Measurements from ENCODE around the gene UTS2R. TPM values are rescaled to one million over a fixed set of nuclear protein-coding genes. Genes with fewer than 3 reads are reported as not detected.

UTS2R gene
- total RNA-seq, 1 experiment from 2014 or later: 0.46 TPM

GRCh38 chr17:82424863-82425159 is 53.2 kb downstream of the UTS2R start:
- no peak for ATAC-seq
- no peak overlapping the region for H3K4me3 Mint-ChIP-seq
- no peak for DNase-seq (ENCODE audit: low spot score)
- peaks cover 30% of the 10 kb centered on the region for H3K36me3 Mint-ChIP-seq
- ChIA-PET CTCF (interaction anchor here (0.5 to 1.4 kb wide), 31 partner anchors 10 to 292 kb away, joined by 3 to 9 read pairs (median 3); partner anchors contain the start of gene FN3KRP), POLR2A (no interaction called here)
- no peak overlapping the region for H3K27ac Mint-ChIP-seq
- no peaks in the 10 kb centered on the region for H3K27me3 Mint-ChIP-seq (ENCODE audit: low read depth)
- H3K9me3 Mint-ChIP-seq: peaks cover 13% of the 10 kb centered on the region
- TF ChIP-seq FOXJ3 (CRISPR knock-in tag; IDR thresholded peaks at IDR 0.05; ENCODE audit: borderline replicate concordance) (no peak), ESRRA (CRISPR knock-in tag; IDR thresholded peaks at IDR 0.05; ENCODE audit: borderline replicate concordance) (no peak), GRHL2 (CRISPR knock-in tag; IDR thresholded peaks at IDR 0.05; ENCODE audit: insufficient replicate concordance, severe bottlenecking) (no peak), CTCF (IDR thresholded peaks at IDR 0.05) (no peak), ZSCAN18 (CRISPR knock-in tag; IDR thresholded peaks at IDR 0.05) (no peak), E2F4 (CRISPR knock-in tag; IDR thresholded peaks at IDR 0.05; ENCODE audit: borderline replicate concordance, low read depth) (no peak), ZNF671 (CRISPR knock-in tag; IDR thresholded peaks at IDR 0.05) (no peak)
- no peaks in the 10 kb centered on the region for H3K4me1 Mint-ChIP-seq

Other genes starting within 250 kb of the UTS2R start
- 15.1 to 20.0 TPM (median 16.9 TPM) in 3 replicates for gene CCDC57, start 158.9 kb upstream of the UTS2R start, total RNA-seq (2021)
- 28.7 to 65.3 TPM (median 58.5 TPM) in 3 replicates for gene SLC16A3, start 142.7 kb upstream of the UTS2R start, total RNA-seq (2021)
- 101 to 111 TPM (median 107 TPM) in 3 replicates for gene CSNK1D, start 98.1 kb upstream of the UTS2R start, total RNA-seq (2021)
- gene CD7, start 54.2 kb upstream of the UTS2R start, total RNA-seq (2021): 0.74 to 1.3 TPM (median 0.92 TPM) in 3 replicates
- 0.14 to 0.57 TPM (median 0.22 TPM) in 3 replicates for gene SECTM1, start 38.0 kb upstream of the UTS2R start, total RNA-seq (2021)
- gene TEX19, start 12.5 kb upstream of the UTS2R start, total RNA-seq (2021): 0.89 to 1.4 TPM (median 1.4 TPM) in 3 replicates
- 36.0 to 40.0 TPM (median 37.1 TPM) in 3 replicates for gene HEXD, start 46.6 kb downstream of the UTS2R start, total RNA-seq (2021)
- 20.4 to 24.0 TPM (median 22.5 TPM) in 3 replicates for gene OGFOD3, start 46.8 kb downstream of the UTS2R start, total RNA-seq (2021)
- gene CYBC1, start 79.0 kb downstream of the UTS2R start, total RNA-seq (2021): 61.5 to 71.7 TPM (median 65.5 TPM) in 3 replicates
- 96.7 to 125 TPM (median 117 TPM) in 3 replicates for gene NARF, start 87.0 kb downstream of the UTS2R start, total RNA-seq (2021)
- gene FOXK2, start 148.0 kb downstream of the UTS2R start, total RNA-seq (2021): 57.7 to 65.7 TPM (median 62.7 TPM) in 3 replicates

All from WTC11 (cell line).